Breast epithelium (tissue), 3 donors: ENCODE measurements around the gene SURF6.

ENCODE experiments used
- CTCF ChIP-seq, 3 donors: fragments of 450-650 bp; IDR thresholded peaks; one replicate each; pipeline ENCODE4 v1.5.1; 2016 to 2017; ENCODE audit warnings: antibody characterized with exemption in 3 of 3, mild to moderate bottlenecking in 3 of 3, moderate library complexity in 3 of 3
- POLR2A ChIP-seq: fragments of 450-650 bp; IDR thresholded peaks from one replicate; pipeline ENCODE4 v1.6.1; 2016; ENCODE audit warnings: antibody characterized with exemption, mild to moderate bottlenecking, moderate library complexity
- POLR2AphosphoS5 ChIP-seq, 3 donors: sonication (generic); formaldehyde crosslinking; IDR thresholded peaks; one replicate each; pipeline ENCODE4 v1.6.1; 2017; ENCODE audit warnings: antibody characterized with exemption in 3 of 3

DNA sequence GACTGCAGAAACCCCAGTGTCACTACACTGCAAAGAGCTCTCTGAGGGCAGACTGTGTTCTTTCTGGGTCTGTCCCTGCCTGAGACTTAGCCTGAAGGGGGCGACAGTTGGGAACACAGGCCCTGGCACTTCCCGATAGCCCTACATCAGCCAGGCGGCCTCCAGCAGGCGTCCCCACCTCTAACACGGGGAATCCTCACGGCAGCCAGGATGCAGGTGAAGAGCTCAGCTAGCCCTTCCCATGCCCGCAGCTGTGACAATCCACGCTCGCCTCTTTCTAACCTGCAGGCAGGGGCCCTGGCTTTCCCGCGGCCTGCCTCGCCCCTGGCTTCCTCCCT lies 6.0 kb upstream of the SURF6 start:
- no peak for TF ChIP-seq POLR2AphosphoS5 (IDR thresholded peaks at IDR 0.05)
- TF ChIP-seq POLR2A: no peak
- no peak for TF ChIP-seq CTCF (IDR thresholded peaks at IDR 0.05)
